ENCODE measurements around the gene MAGEF1.

MAGEF1 gene

DNA sequence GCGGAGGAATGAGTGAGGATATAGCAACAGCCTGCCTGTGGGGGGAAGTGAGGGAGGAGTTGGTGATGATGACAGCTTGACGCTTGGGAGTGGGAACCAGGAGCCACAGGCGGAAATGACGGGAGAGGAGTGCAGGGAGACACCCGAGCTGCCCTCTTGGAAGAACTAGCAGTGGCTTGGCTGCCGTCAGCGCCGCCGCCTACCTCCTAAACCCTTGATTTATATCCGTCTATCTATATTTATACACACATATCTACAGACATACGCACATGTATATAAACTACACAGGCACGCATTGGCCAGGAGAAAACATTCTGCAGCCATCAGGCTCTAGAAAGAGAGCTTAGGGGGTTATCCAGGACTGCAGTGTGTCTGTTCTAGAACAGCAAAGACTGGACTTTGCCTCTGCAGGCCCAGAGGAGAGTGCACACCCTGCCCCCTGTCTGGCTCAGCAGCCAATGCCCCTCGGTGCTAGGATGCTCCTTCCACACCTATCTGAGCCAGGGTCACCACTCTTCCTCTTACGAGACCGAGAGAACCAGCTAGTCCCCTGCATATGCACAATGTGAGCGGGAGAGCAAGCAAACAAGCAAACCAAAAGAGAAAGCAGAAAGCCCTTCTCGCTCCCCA, 45.3 kb upstream of the MAGEF1 start:
- H3K4me1 ChIP-seq, result peaks cover 3% of the 10 kb centered on the region; the same call in 1 of the 2 replicates
- no peak for TF ChIP-seq CTCF (IDR thresholded peaks at IDR 0.05; ENCODE audit: low read depth, low read length)
- no peak for DNase-seq
- no peaks in the 10 kb centered on the region for H3K9me3 ChIP-seq
- H3K4me3 ChIP-seq (ENCODE audit: low read depth, low read length), result no peak overlapping the region
- H3K36me3 ChIP-seq, result no peaks in the 10 kb centered on the region
- no peaks in the 10 kb centered on the region for H3K27me3 ChIP-seq

GRCh38 chr3:184756151-184757021, 44.5 kb upstream of the MAGEF1 start:
- TF ChIP-seq CTCF (IDR thresholded peaks at IDR 0.05; ENCODE audit: low read depth, low read length), result no peak
- peaks cover 2% of the 10 kb centered on the region; the same call in 1 of the 2 replicates for H3K4me1 ChIP-seq
- H3K36me3 ChIP-seq, result no peaks in the 10 kb centered on the region
- no peak overlapping the region for H3K4me3 ChIP-seq (ENCODE audit: low read depth, low read length)
- no peaks in the 10 kb centered on the region for H3K9me3 ChIP-seq
- H3K27me3 ChIP-seq, result no peaks in the 10 kb centered on the region
- no peak for DNase-seq

GRCh38 chr3:184755315-184755731, 43.5 kb upstream of the MAGEF1 start:
- H3K4me3 ChIP-seq (ENCODE audit: low read depth, low read length), result no peak overlapping the region
- no peak for DNase-seq
- TF ChIP-seq CTCF (IDR thresholded peaks at IDR 0.05; ENCODE audit: low read depth, low read length), result no peak
- H3K27me3 ChIP-seq, result no peaks in the 10 kb centered on the region
- H3K4me1 ChIP-seq, result no peaks in the 10 kb centered on the region
- no peaks in the 10 kb centered on the region for H3K9me3 ChIP-seq
- no peaks in the 10 kb centered on the region for H3K36me3 ChIP-seq

DNA sequence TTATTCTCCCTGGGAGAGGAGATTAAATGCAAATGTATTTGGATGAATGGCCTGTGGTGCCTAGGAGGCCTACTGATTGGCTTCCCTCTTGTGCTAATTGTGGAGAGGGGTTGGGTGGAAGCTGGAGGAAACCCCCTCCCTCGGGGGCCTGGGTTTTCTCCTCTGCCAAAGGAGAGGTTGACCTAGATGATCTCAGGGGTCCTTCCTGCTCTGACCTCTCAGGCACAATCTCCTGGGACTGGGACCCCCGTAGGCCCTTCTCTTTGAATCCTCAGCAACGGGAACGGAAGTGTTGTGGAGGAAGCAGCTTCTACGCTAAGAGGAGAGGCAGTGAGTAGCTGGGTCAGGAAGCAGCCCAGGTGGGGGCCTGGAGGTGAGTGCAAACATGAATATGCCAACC, 40.5 kb upstream of the MAGEF1 start:
- TF ChIP-seq CTCF (IDR thresholded peaks at IDR 0.05; ENCODE audit: low read depth, low read length), result no peak
- DNase-seq, result no peak
- H3K4me1 ChIP-seq, result no peaks in the 10 kb centered on the region

DNA sequence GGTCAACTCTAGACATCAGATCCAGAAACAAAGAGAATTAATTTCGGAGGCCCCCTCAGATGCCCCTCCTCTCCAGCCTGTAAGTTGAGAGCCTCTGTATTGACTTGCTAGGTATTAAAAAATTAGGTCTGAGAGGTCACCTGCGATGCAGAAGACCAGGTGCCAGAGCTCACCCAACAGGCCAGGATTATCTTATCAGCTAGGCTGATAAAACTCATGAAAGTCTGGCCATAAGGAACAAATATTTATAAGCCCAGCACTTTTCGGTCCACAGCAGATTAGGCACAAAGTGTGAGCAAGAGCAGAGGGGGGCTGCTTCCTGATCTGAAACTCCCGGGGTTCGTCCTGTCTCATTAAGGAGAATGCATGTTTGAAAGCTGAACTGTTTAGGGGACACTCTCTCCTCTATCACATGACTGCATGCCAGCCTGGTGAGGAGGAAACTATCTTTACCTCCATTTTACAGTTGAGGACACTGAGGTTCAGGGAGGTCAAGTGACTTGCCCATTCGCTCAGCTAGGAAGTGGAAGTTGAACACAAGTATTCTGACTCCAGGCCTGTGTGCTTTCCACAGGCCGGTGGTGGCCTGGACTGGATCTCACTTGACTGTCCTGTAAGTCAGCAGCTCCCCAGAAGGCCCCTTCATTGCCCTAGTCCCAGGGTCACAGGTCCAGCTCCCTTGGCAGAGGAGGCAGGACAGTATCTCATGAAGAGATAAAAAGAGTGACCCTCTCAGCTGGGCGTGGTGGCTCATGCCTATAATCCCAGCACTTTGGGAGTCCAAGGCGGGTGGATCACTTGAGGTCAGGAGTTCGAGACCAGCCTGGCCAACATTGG, 39.6 kb upstream of the MAGEF1 start:
- H3K36me3 ChIP-seq, result no peaks in the 10 kb centered on the region
- H3K27me3 ChIP-seq, result no peaks in the 10 kb centered on the region
- no peak for DNase-seq
- H3K4me3 ChIP-seq (ENCODE audit: low read depth, low read length), result no peak overlapping the region
- H3K9me3 ChIP-seq, result no peaks in the 10 kb centered on the region
- no peaks in the 10 kb centered on the region for H3K4me1 ChIP-seq
- TF ChIP-seq CTCF (IDR thresholded peaks at IDR 0.05; ENCODE audit: low read depth, low read length), result no peak

More for the DNA sequence above, 40.5 kb upstream of the MAGEF1 start:
- Histone ChIP-seq H3K36me3 (no peaks in the 10 kb centered on the region), H3K4me3 (ENCODE audit: low read depth, low read length) (no peak overlapping the region), H3K9me3 (no peaks in the 10 kb centered on the region), H3K27me3 (no peaks in the 10 kb centered on the region)
